Calu3 (cell line): ENCODE data around the gene KDM3B. TPM values are rescaled to one million over a fixed set of nuclear protein-coding genes. Genes with fewer than 3 reads are reported as not detected.
"Not testable (repeated sequence)": the region's sequence is repeated elsewhere in the genome, so short reads cannot be mapped to it uniquely, and the experiment has no call there.

ENCODE experiments used
- BruUV-seq: library from RNA; stranded (reverse); fragments of 400-500 nt; replicated peaks from 2 replicates; lab custom pipeline; 2021; lab: Mats Ljungman, UMichigan
- CTCF ChIA-PET: fragments of 300-600 bp; sonication (Branson Sonifier 250); formaldehyde crosslinking; loops from one replicate; lab custom pipeline; 2022; ENCODE audit warnings: antibody characterized with exemption; lab: Charles Lee
- DNase-seq: peaks from one replicate; pipeline ENCODE4 v3.0.0; 2022
- H3K27ac Mint-ChIP-seq: one replicate; pipeline ENCODE4 v1.8.0; 2022; ENCODE audit warnings: mixed read lengths; ENCODE audit not compliant: unreplicated experiment
- H3K27me3 Mint-ChIP-seq: one replicate; pipeline ENCODE4 v1.8.0; 2022; ENCODE audit warnings: mixed read lengths; ENCODE audit not compliant: unreplicated experiment
- H3K36me3 Mint-ChIP-seq: one replicate; pipeline ENCODE4 v1.8.0; 2022; ENCODE audit warnings: mild to moderate bottlenecking, moderate library complexity, mixed read lengths; ENCODE audit not compliant: insufficient read depth, unreplicated experiment
- H3K4me1 Mint-ChIP-seq: one replicate; pipeline ENCODE4 v1.8.0; 2022; ENCODE audit warnings: mild to moderate bottlenecking, low read depth, mixed read lengths; ENCODE audit not compliant: unreplicated experiment
- H3K4me3 Mint-ChIP-seq: one replicate; pipeline ENCODE4 v1.8.0; 2022; ENCODE audit warnings: mild to moderate bottlenecking, low read depth, moderate library complexity, mixed read lengths; ENCODE audit not compliant: unreplicated experiment
- H3K9me3 Mint-ChIP-seq: one replicate; pipeline ENCODE4 v1.8.0; 2022; ENCODE audit warnings: low read depth, mixed read lengths; ENCODE audit not compliant: unreplicated experiment
- intact Hi-C: fragments of 100-400 bp; cut with micrococcal nuclease; formaldehyde crosslinking; loops from one replicate; pipeline ENCODE4 v1.10.0; 2022; ENCODE audit not compliant: unreplicated experiment
- total RNA-seq: library from RNA; stranded (reverse); gene quantifications from 2 replicates; pipeline ENCODE4 v1.2.3, GENCODE V29; 2022
- TF ChIP-seq, protein P1 (sequence below): fragments of 200-600 bp; IDR thresholded peaks from one replicate; pipeline ENCODE4 v1.8.0; 2022; ENCODE audit warnings: antibody characterized with exemption; ENCODE audit not compliant: unreplicated experiment

The KDM3B gene
- total RNA-seq, 1 experiment from 2014 or later: 73.5 TPM

DNA sequence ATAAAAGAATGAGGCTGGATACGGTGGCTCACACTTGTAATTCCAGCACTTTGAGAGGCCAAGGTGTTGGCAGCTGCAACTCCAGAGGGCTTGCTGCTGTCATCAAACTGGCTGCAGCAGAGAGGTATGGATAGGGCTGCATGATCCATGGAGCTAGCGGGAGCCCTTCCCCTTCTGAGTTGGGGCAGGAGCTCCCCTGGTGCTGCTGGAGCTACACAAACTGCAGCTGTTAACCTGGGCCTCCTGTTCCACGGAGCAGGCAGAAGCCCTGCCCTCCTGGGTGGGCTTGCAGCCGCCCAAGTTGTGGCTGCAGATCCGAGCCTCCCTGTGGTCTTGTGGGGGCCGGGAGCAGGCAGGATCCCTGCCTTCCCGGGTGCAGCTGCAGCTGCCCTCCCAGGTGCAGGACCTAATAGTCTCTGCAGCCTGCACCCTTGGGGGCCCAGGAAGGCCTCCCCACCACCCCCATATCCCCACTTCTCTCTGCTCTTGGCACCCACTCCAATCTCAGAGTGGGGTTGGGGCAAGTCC, 36.7 kb upstream of the KDM3B start:
- TF ChIP-seq, protein P1, sequence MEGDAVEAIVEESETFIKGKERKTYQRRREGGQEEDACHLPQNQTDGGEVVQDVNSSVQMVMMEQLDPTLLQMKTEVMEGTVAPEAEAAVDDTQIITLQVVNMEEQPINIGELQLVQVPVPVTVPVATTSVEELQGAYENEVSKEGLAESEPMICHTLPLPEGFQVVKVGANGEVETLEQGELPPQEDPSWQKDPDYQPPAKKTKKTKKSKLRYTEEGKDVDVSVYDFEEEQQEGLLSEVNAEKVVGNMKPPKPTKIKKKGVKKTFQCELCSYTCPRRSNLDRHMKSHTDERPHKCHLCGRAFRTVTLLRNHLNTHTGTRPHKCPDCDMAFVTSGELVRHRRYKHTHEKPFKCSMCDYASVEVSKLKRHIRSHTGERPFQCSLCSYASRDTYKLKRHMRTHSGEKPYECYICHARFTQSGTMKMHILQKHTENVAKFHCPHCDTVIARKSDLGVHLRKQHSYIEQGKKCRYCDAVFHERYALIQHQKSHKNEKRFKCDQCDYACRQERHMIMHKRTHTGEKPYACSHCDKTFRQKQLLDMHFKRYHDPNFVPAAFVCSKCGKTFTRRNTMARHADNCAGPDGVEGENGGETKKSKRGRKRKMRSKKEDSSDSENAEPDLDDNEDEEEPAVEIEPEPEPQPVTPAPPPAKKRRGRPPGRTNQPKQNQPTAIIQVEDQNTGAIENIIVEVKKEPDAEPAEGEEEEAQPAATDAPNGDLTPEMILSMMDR: no peak
- no peaks in the 10 kb centered on the region for H3K36me3 Mint-ChIP-seq
- no peak overlapping the region for H3K27ac Mint-ChIP-seq
- no peaks in the 10 kb centered on the region for H3K9me3 Mint-ChIP-seq
- no peak overlapping the region for H3K4me3 Mint-ChIP-seq
- H3K27me3 Mint-ChIP-seq: no peaks in the 10 kb centered on the region
- intact Hi-C loops: no loop called here
- CTCF ChIA-PET: no interaction called here
- DNase-seq: no peak
- no peaks in the 10 kb centered on the region for H3K4me1 Mint-ChIP-seq
- BruUV-seq: no TSS peak

DNA sequence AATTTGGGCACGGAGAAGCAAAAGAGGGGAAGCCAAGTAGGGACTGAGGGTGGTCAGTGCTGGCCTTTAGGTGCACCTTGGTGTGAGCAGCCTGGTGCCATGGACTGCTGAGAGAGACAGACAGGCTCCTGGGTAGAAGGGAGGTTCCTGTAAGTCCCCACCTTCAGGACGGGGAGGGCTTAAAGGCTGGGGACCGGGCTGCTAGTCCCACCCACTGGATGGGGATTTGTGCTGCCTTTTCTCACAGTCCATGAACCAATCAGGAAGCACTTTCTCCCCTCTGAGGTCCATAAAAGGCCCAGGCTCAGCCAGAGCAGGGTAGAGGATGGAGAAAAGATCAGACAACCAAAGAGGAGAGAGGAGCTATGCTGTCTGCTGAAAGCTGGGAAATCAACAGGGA, 36.1 kb upstream of the KDM3B start:
- TF ChIP-seq, protein P1: no peak
- BruUV-seq: no TSS peak
- no peaks in the 10 kb centered on the region for H3K27me3 Mint-ChIP-seq
- CTCF ChIA-PET: interaction anchor here (1.5 kb wide), 1 partner anchor 36 kb away, joined by 4 read pairs; the partner anchor contains the start of gene KDM3B
- no peak overlapping the region for H3K27ac Mint-ChIP-seq
- no peaks in the 10 kb centered on the region for H3K4me1 Mint-ChIP-seq
- H3K4me3 Mint-ChIP-seq: no peak overlapping the region
- DNase-seq: no peak
- no peaks in the 10 kb centered on the region for H3K36me3 Mint-ChIP-seq
- H3K9me3 Mint-ChIP-seq: no peaks in the 10 kb centered on the region
- intact Hi-C loops: no loop called here

DNA sequence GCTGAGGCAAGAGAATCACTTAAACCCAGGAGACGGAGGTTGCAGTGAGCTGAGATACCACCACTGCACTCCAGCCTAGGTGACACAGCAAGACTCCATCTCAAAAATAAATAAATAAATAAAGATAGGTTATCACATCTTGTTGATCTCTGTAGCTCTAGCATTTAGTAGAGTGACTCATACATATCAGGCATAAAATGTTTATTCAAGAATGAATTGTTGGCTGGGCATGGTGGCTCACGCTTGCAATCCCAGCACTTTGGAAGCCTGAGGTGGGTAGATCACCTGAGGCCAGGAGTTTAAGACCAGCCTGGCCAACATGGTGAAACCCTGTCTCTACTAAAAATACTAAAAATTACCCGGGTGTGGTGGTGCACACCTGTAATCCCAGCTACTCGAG, 34.3 kb upstream of the KDM3B start:
- BruUV-seq, H3K9me3 Mint-ChIP-seq, H3K27me3 Mint-ChIP-seq, DNase-seq, H3K4me3 Mint-ChIP-seq, H3K36me3 Mint-ChIP-seq, H3K4me1 Mint-ChIP-seq, H3K27ac Mint-ChIP-seq, intact Hi-C loops: not testable (repeated sequence)
- CTCF ChIA-PET: interaction anchor here (0.6 kb wide), 1 partner anchor 13 kb away, joined by 3 read pairs; no protein-coding TSS in a partner anchor

DNA sequence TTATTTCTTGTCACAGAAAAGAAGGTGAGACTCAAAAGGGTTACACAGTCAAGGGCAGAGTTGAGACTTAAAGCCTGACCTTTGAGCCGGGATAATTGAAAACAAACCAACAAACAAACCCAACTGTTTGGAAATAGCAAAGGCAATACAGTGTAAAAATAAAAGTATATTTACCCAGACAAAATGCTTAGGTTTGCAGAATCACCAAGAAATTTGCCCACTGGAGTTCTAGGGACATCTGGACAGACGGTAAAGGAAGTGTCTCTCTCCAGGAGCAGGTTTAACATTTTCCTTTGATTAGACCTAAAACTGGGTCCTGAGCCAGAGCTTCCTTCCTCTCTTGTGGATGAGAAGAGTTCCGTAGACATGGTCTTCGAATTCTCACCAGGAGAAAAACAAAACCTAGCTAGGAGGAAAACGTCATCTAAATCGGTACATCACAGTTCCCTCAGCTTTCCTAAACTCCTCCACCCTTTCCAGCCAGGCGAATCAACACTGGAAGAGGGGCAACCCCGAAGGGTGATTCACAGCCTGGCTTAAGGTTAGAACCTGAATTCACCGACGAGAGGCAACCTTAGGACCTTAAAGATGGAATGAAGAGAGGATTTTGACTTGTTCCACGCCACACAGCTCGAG, 21.6 kb upstream of the KDM3B start:
- Mint-ChIP-seq H3K27ac (peak overlapping the region; percentile 89), H3K9me3 (no peaks in the 10 kb centered on the region), H3K4me1 (peaks cover 8% of the 10 kb centered on the region), H3K36me3 (peaks cover 27% of the 10 kb centered on the region), H3K27me3 (no peaks in the 10 kb centered on the region), H3K4me3 (peak overlapping the region; percentile 87)
- DNase-seq: no peak
- TF ChIP-seq, protein P1: no peak
- intact Hi-C loops: no loop called here
- BruUV-seq: TSS peak; percentile 70
- CTCF ChIA-PET: interaction anchor here (2.2 kb wide), 1 partner anchor 22 kb away, joined by 29 read pairs; the partner anchor contains the start of gene KDM3B
